GM12878 (cell line): ENCODE data around the gene RALGAPA2.

ENCODE experiments used
- BHLHE40 ChIP-seq, 2 experiments: fragments of 450-650 bp in 1 of 2; IDR thresholded peaks; 2 replicates each; pipeline ENCODE4 v1.6.1; 2011 to 2017; ENCODE audit warnings: low read depth in 2 of 2, borderline replicate concordance in 1 of 2, improper control_type of control experiment in 1 of 2, low read length in 1 of 2, mild to moderate bottlenecking in 1 of 2
- CEBPB ChIP-seq, 2 experiments: fragments of 150-350 bp in 1 of 2; IDR thresholded peaks; 2 replicates each; pipeline ENCODE4 v1.6.1; 2012 to 2014; ENCODE audit warnings: low read depth in 2 of 2, low read length in 2 of 2, borderline replicate concordance in 1 of 2, inconsistent platforms in 1 of 2
- EZH2 ChIP-seq: IDR thresholded peaks from 2 replicates; pipeline ENCODE4 v1.6.1; 2012; ENCODE audit warnings: low read depth, mild to moderate bottlenecking, control low read depth, inconsistent platforms, low read length, borderline replicate concordance; ENCODE audit not compliant: control insufficient read depth
- HDGF ChIP-seq: fragments of 450-650 bp; IDR thresholded peaks from 2 replicates; pipeline ENCODE4 v1.6.1; 2016; ENCODE audit warnings: antibody characterized with exemption
- TF ChIP-seq, protein P1 (sequence below), 3 experiments: IDR thresholded peaks in 2 of 3; conservative IDR thresholded peaks in 1 of 3; 2 replicates each; pipeline ENCODE4 v1.5.1; 2011; ENCODE audit warnings: low read depth in 3 of 3, low read length in 3 of 3, mild to moderate bottlenecking in 3 of 3, control low read depth in 2 of 3, moderate library complexity in 2 of 3, inconsistent platforms in 1 of 3, mixed read lengths in 1 of 3; ENCODE audit not compliant: control insufficient read depth in 2 of 3, insufficient read depth in 1 of 3; ENCODE audit errors: extremely low read depth in 1 of 3
- TF ChIP-seq, protein P2 (sequence below): IDR thresholded peaks from 2 replicates; pipeline ENCODE4 v1.6.1; 2012; ENCODE audit warnings: mild to moderate bottlenecking, low read depth, low read length

DNA sequence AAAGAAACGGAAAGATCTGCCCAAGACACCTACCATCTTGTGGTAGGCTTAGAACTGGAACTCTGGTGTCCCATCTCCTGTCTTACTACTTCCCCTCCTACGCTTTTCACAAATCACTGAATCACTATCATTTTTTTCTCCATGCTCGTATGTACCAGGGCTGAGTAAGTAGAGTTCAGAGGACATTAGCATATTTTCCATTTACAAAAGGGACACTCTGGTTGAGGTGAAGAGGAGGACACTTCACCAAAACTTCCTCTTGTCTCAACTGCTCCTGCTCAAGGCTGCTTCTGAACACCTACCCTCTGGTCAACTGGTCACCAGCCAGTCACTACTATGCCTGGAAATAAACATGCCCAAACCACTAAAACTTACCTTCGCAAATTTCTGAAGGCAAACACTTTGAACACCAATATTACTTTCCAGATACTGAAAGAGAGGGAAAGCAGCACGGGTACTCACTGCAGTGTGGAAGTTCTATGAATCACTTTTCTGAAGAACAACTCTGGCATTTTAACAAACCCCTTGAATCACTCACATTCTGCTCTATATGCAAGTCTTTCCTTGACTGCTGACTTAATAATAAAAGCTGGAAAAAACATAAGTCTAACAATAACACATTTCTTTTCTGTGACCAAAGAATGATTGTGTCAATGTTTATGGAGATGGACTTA lies 221.2 kb downstream of the RALGAPA2 start:
- TF ChIP-seq, protein P1, sequence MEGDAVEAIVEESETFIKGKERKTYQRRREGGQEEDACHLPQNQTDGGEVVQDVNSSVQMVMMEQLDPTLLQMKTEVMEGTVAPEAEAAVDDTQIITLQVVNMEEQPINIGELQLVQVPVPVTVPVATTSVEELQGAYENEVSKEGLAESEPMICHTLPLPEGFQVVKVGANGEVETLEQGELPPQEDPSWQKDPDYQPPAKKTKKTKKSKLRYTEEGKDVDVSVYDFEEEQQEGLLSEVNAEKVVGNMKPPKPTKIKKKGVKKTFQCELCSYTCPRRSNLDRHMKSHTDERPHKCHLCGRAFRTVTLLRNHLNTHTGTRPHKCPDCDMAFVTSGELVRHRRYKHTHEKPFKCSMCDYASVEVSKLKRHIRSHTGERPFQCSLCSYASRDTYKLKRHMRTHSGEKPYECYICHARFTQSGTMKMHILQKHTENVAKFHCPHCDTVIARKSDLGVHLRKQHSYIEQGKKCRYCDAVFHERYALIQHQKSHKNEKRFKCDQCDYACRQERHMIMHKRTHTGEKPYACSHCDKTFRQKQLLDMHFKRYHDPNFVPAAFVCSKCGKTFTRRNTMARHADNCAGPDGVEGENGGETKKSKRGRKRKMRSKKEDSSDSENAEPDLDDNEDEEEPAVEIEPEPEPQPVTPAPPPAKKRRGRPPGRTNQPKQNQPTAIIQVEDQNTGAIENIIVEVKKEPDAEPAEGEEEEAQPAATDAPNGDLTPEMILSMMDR (IDR thresholded peaks at IDR 0.05 in 2 of 3, conservative IDR thresholded peaks at IDR 0.05 in 1 of 3; ENCODE audit: control insufficient read depth in 2 of 3, extremely low read depth in 1 of 3, insufficient read depth in 1 of 3, low read depth in 3 of 3, low read length in 3 of 3) = no peak
- TF ChIP-seq, protein P2, sequence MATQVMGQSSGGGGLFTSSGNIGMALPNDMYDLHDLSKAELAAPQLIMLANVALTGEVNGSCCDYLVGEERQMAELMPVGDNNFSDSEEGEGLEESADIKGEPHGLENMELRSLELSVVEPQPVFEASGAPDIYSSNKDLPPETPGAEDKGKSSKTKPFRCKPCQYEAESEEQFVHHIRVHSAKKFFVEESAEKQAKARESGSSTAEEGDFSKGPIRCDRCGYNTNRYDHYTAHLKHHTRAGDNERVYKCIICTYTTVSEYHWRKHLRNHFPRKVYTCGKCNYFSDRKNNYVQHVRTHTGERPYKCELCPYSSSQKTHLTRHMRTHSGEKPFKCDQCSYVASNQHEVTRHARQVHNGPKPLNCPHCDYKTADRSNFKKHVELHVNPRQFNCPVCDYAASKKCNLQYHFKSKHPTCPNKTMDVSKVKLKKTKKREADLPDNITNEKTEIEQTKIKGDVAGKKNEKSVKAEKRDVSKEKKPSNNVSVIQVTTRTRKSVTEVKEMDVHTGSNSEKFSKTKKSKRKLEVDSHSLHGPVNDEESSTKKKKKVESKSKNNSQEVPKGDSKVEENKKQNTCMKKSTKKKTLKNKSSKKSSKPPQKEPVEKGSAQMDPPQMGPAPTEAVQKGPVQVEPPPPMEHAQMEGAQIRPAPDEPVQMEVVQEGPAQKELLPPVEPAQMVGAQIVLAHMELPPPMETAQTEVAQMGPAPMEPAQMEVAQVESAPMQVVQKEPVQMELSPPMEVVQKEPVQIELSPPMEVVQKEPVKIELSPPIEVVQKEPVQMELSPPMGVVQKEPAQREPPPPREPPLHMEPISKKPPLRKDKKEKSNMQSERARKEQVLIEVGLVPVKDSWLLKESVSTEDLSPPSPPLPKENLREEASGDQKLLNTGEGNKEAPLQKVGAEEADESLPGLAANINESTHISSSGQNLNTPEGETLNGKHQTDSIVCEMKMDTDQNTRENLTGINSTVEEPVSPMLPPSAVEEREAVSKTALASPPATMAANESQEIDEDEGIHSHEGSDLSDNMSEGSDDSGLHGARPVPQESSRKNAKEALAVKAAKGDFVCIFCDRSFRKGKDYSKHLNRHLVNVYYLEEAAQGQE = no peak
- TF ChIP-seq EZH2 = no peak
- no peak for TF ChIP-seq BHLHE40 (IDR thresholded peaks at IDR 0.05; ENCODE audit: borderline replicate concordance in 1 of 2, low read depth in 2 of 2, low read length in 1 of 2)
- TF ChIP-seq CEBPB (IDR thresholded peaks at IDR 0.05; ENCODE audit: borderline replicate concordance in 1 of 2, low read depth in 2 of 2, low read length in 2 of 2) = no peak
- TF ChIP-seq HDGF = no peak
